Trophoblast cell (in vitro differentiated cells and primary cell): Measurements from ENCODE around the gene ZNF618.

ENCODE experiments used
- DNase-seq, 2 donors: peaks; one replicate each; pipeline ENCODE4 v3.0.0-alpha.2; 2016
- H2AFZ ChIP-seq: 2 replicates; pipeline ENCODE4 v1.6.1; 2013; ENCODE audit warnings: low read length, moderate library complexity, mild to moderate bottlenecking; ENCODE audit not compliant: insufficient read depth, poor library complexity
- H2AK5ac ChIP-seq: 2 replicates; pipeline ENCODE4 v1.6.1; 2013; ENCODE audit warnings: mild to moderate bottlenecking, low read length
- H2BK120ac ChIP-seq: 2 replicates; pipeline ENCODE4 v1.6.1; 2013; ENCODE audit warnings: low read length, mild to moderate bottlenecking, moderate library complexity; ENCODE audit not compliant: insufficient read depth, poor library complexity
- H2BK12ac ChIP-seq: 2 replicates; pipeline ENCODE4 v1.6.1; 2013; ENCODE audit warnings: mild to moderate bottlenecking, low read length, moderate library complexity
- H2BK5ac ChIP-seq: 2 replicates; pipeline ENCODE4 v1.6.1; 2013; ENCODE audit warnings: low read length, low read depth, moderate library complexity, mild to moderate bottlenecking; ENCODE audit not compliant: poor library complexity
- H3K14ac ChIP-seq: 2 replicates; pipeline ENCODE4 v1.6.1; 2013; ENCODE audit warnings: mild to moderate bottlenecking, low read length
- H3K18ac ChIP-seq: 2 replicates; pipeline ENCODE4 v1.6.1; 2013; ENCODE audit warnings: mild to moderate bottlenecking, low read length
- H3K23ac ChIP-seq: 2 replicates; pipeline ENCODE4 v1.6.1; 2013; ENCODE audit warnings: low read length
- H3K27ac ChIP-seq: 2 replicates; pipeline ENCODE4 v1.5.1; 2013; ENCODE audit warnings: low read depth, mild to moderate bottlenecking, inconsistent platforms, low read length, moderate library complexity
- H3K27me3 ChIP-seq: 2 replicates; pipeline ENCODE4 v1.6.1; 2013; ENCODE audit warnings: inconsistent platforms, mild to moderate bottlenecking, low read length, moderate library complexity; ENCODE audit not compliant: insufficient read depth
- H3K36me3 ChIP-seq, 2 experiments: 1 replicate in 1 of 2; 2 replicates in 1 of 2; pipeline ENCODE4 v1.6.1; 2013; ENCODE audit warnings: low read length in 2 of 2, mild to moderate bottlenecking in 2 of 2, moderate library complexity in 1 of 2; ENCODE audit not compliant: insufficient read depth in 2 of 2, control insufficient read depth in 1 of 2
- H3K4ac ChIP-seq: 2 replicates; pipeline ENCODE4 v1.6.1; 2013; ENCODE audit warnings: low read depth, mild to moderate bottlenecking, low read length, moderate library complexity
- H3K4me1 ChIP-seq, 2 experiments: 1 replicate in 1 of 2; 2 replicates in 1 of 2; pipeline ENCODE4 v1.6.1; 2013; ENCODE audit warnings: low read length in 2 of 2, mild to moderate bottlenecking in 2 of 2, moderate library complexity in 1 of 2; ENCODE audit not compliant: insufficient read depth in 2 of 2, control insufficient read depth in 1 of 2
- H3K4me2 ChIP-seq: 2 replicates; pipeline ENCODE4 v1.6.1; 2013; ENCODE audit warnings: inconsistent platforms, mild to moderate bottlenecking, low read length, moderate library complexity
- H3K4me3 ChIP-seq: 2 replicates; pipeline ENCODE4 v1.5.1; 2013; ENCODE audit warnings: mild to moderate bottlenecking, low read depth, low read length, inconsistent platforms
- H3K79me1 ChIP-seq: one replicate; pipeline ENCODE4 v1.6.1; 2013; ENCODE audit warnings: low read length
- H3K79me2 ChIP-seq: 2 replicates; pipeline ENCODE4 v1.6.1; 2013; ENCODE audit warnings: low read length, mild to moderate bottlenecking; ENCODE audit not compliant: control insufficient read depth, insufficient read depth, poor library complexity
- H3K9ac ChIP-seq: 2 replicates; pipeline ENCODE4 v1.6.1; 2013; ENCODE audit warnings: mild to moderate bottlenecking, low read length
- H3K9me3 ChIP-seq: 2 replicates; pipeline ENCODE4 v1.6.1; 2013; ENCODE audit warnings: low read depth, mild to moderate bottlenecking, control low read depth, inconsistent platforms, low read length; ENCODE audit not compliant: insufficient read depth
- H4K12ac ChIP-seq: 2 replicates; pipeline ENCODE4 v1.6.1; 2013; ENCODE audit warnings: low read depth, mild to moderate bottlenecking, low read length, moderate library complexity
- H4K8ac ChIP-seq: 2 replicates; pipeline ENCODE4 v1.6.1; 2013; ENCODE audit warnings: low read depth, mild to moderate bottlenecking, low read length, moderate library complexity
- H4K91ac ChIP-seq: one replicate; pipeline ENCODE4 v1.6.1; 2013; ENCODE audit warnings: low read depth, mild to moderate bottlenecking, low read length, moderate library complexity
- WGBS: extraction: QIAGEN DNeasy Blood & Tissue Kit; methylation state at CpG from one replicate; pipeline ENCODE4 v1.1.7; 2013; ENCODE audit warnings: missing lambda C conversion rate; ENCODE audit not compliant: insufficient read length, insufficient coverage; ENCODE audit errors: extremely low coverage; 5-methylcytosine and 5-hydroxymethylcytosine counted together

Gene ZNF618

GRCh38 chr9:114046875-114047274, 170.8 kb downstream of the ZNF618 start:
- H4K8ac ChIP-seq, result no peak overlapping the region
- H4K91ac ChIP-seq, result no peak overlapping the region
- DNase-seq, result no peak
- no peak overlapping the region for H3K23ac ChIP-seq
- H3K27me3 ChIP-seq, result no peaks in the 10 kb centered on the region
- no peak overlapping the region for H3K9ac ChIP-seq
- no peak overlapping the region for H2BK120ac ChIP-seq
- no peak overlapping the region for H2BK5ac ChIP-seq
- no peaks in the 10 kb centered on the region for H3K79me1 ChIP-seq
- no peaks in the 10 kb centered on the region for H3K4me1 ChIP-seq
- no CpG with 5 or more reads among the region's 1 CpG for WGBS
- no peak overlapping the region for H3K4ac ChIP-seq
- no peak overlapping the region for H3K4me2 ChIP-seq
- H3K36me3 ChIP-seq, result peaks cover 19 to 29% of the 10 kb centered on the region in 2 experiments
- H2BK12ac ChIP-seq, result no peak overlapping the region
- no peak overlapping the region for H2AK5ac ChIP-seq
- no peak overlapping the region for H3K27ac ChIP-seq
- H3K9me3 ChIP-seq, result no peaks in the 10 kb centered on the region
- H3K14ac ChIP-seq, result no peak overlapping the region
- H4K12ac ChIP-seq, result no peak overlapping the region
- H2AFZ ChIP-seq, result no peak overlapping the region
- no peaks in the 10 kb centered on the region for H3K79me2 ChIP-seq
- H3K18ac ChIP-seq, result no peak overlapping the region
- no peak overlapping the region for H3K4me3 ChIP-seq

DNA sequence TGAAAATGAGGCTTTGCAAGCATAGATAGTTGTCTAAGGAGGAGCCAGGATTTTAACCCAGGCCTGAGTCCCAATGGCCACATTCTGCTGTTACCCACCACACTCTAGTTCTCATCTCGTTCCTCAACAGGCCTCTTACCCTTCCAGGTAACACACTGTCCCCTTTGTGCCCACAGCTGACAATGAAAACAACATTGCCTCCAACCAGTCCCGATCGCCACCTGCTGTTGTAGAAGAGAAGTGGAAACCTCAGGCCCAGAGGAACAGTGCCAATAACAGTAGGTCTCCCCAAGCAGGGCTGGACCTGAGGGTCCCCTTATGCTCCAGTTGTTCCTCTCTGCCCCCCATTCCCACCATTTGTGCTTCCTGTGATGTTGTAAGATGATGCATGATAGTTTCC, 171.6 kb downstream of the ZNF618 start:
- no peak overlapping the region for H2BK12ac ChIP-seq
- DNase-seq, result peak; percentile 17 to 44
- no peak overlapping the region for H2BK120ac ChIP-seq
- no peak overlapping the region for H4K91ac ChIP-seq
- no CpG with 5 or more reads among the region's 3 CpGs for WGBS
- peaks cover 19 to 32% of the 10 kb centered on the region in 2 experiments for H3K36me3 ChIP-seq
- no peak overlapping the region for H3K27ac ChIP-seq
- H3K4ac ChIP-seq, result no peak overlapping the region
- no peak overlapping the region for H4K12ac ChIP-seq
- H3K79me2 ChIP-seq, result no peaks in the 10 kb centered on the region
- no peaks in the 10 kb centered on the region for H3K27me3 ChIP-seq
- H3K4me2 ChIP-seq, result no peak overlapping the region
- no peak overlapping the region for H2AFZ ChIP-seq
- H3K9me3 ChIP-seq, result no peaks in the 10 kb centered on the region
- no peak overlapping the region for H3K4me3 ChIP-seq
- no peak overlapping the region for H3K18ac ChIP-seq
- no peak overlapping the region for H3K14ac ChIP-seq
- no peaks in the 10 kb centered on the region for H3K4me1 ChIP-seq
- H3K9ac ChIP-seq, result no peak overlapping the region
- no peak overlapping the region for H2AK5ac ChIP-seq
- H2BK5ac ChIP-seq, result no peak overlapping the region
- no peak overlapping the region for H4K8ac ChIP-seq
- no peaks in the 10 kb centered on the region for H3K79me1 ChIP-seq
- H3K23ac ChIP-seq, result no peak overlapping the region

DNA sequence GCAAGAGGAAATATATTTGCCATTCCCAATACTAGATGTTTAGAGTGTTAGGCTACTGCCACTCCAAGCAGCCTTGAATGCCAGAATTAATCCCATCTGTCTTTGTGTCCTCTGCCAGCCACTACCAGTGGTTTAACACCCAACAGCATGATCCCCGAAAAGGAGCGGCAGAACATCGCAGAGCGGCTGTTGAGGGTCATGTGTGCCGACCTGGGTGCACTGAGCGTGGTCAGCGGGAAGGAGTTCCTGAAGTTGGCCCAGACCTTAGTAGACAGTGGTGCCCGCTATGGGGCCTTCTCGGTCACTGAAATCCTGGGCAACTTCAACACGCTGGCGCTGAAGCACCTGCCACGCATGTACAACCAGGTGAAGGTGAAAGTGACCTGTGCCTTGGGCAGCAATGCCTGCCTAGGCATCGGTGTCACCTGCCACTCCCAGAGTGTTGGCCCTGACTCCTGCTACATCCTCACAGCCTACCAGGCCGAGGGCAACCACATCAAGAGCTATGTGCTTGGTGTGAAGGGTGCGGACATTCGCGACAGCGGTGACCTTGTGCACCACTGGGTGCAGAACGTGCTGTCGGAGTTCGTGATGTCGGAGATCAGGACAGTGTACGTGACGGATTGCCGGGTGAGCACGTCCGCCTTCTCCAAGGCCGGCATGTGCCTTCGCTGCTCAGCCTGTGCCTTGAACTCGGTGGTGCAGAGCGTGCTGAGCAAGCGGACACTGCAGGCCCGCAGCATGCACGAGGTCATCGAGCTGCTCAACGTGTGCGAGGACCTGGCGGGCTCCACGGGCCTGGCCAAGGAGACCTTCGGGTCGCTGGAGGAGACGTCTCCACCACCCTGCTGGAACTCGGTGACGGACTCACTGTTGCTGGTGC, 172.7 kb downstream of the ZNF618 start:
- Histone ChIP-seq H3K79me2 (no peaks in the 10 kb centered on the region), H3K9me3 (no peaks in the 10 kb centered on the region), H4K91ac (no peak overlapping the region), H3K4ac (no peak overlapping the region), H2AFZ (no peak overlapping the region), H3K4me1 (no peaks in the 10 kb centered on the region), H2BK12ac (no peak overlapping the region), H4K12ac (no peak overlapping the region), H3K9ac (no peak overlapping the region), H2AK5ac (no peak overlapping the region), H2BK120ac (no peak overlapping the region), H3K36me3 (peaks cover 19 to 34% of the 10 kb centered on the region in 2 experiments), H3K4me2 (no peak overlapping the region), H3K27ac (no peak overlapping the region), H3K27me3 (no peaks in the 10 kb centered on the region), H3K79me1 (no peaks in the 10 kb centered on the region), H3K14ac (no peak overlapping the region), H3K23ac (no peak overlapping the region), H2BK5ac (no peak overlapping the region), H3K18ac (no peak overlapping the region), H4K8ac (no peak overlapping the region), H3K4me3 (peak overlapping the region; percentile 27)
- DNase-seq, result no peak
- no CpG with 5 or more reads among the region's 44 CpGs for WGBS

DNA sequence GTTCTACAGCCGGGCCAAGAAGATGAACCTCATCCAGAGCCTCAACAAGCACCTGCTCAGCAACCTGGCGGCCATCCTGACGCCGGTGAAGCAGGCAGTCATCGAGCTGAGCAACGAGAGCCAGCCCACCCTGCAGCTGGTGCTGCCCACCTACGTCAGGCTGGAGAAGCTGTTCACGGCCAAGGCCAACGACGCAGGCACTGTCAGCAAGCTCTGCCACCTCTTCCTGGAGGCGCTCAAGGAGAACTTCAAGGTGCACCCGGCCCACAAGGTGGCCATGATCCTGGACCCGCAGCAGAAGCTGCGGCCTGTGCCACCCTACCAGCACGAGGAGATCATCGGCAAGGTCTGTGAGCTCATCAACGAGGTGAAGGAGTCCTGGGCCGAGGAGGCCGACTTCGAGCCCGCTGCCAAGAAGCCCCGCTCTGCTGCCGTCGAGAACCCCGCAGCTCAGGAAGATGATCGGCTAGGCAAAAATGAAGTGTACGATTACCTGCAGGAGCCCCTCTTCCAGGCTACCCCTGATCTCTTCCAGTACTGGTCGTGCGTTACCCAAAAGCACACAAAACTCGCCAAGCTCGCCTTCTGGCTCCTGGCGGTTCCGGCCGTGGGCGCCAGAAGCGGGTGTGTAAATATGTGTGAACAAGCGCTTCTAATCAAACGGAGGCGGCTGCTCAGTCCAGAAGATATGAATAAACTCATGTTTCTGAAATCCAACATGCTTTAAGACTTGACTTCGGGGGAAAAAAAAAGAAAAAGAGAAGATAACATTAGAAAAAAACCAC, 173.5 kb downstream of the ZNF618 start:
- H3K79me2 ChIP-seq, result no peaks in the 10 kb centered on the region

More for the DNA sequence above, 173.5 kb downstream of the ZNF618 start:
- Histone ChIP-seq H3K4me3 (no peak overlapping the region), H3K23ac (no peak overlapping the region), H2BK5ac (no peak overlapping the region), H3K4me2 (no peak overlapping the region), H3K4me1 (no peaks in the 10 kb centered on the region), H3K9ac (no peak overlapping the region), H3K79me1 (no peaks in the 10 kb centered on the region), H3K27me3 (no peaks in the 10 kb centered on the region), H3K4ac (no peak overlapping the region), H3K18ac (no peak overlapping the region), H2AFZ (no peak overlapping the region), H4K12ac (no peak overlapping the region), H3K27ac (no peak overlapping the region), H3K9me3 (no peaks in the 10 kb centered on the region), H2BK12ac (no peak overlapping the region), H4K8ac (no peak overlapping the region), H2AK5ac (no peak overlapping the region), H3K14ac (no peak overlapping the region), H4K91ac (no peak overlapping the region), H3K36me3 (peaks cover 19 to 35% of the 10 kb centered on the region in 2 experiments), H2BK120ac (no peak overlapping the region)
- no peak for DNase-seq
- WGBS, result no CpG with 5 or more reads among the region's 40 CpGs
